Heart left ventricle (tissue), 16 donors: ENCODE data around the gene LTA. TPM values are rescaled to one million over a fixed set of nuclear protein-coding genes. Genes with fewer than 3 reads are reported as not detected.

Experiments used
- ATAC-seq, 4 donors: fragments of 200-7000 bp; cut with Tn5 transposase; one replicate each; pipeline ENCODE4 v1.9.1; 2020 to 2022; ENCODE audit warnings: moderate library complexity in 4 of 4, mild to moderate bottlenecking in 3 of 4, moderate number of reproducible peaks in 1 of 4
- DNase-seq, 5 donors: peaks; one replicate each; pipeline ENCODE4 v3.0.0-alpha.2; 2020
- H3K27ac ChIP-seq, 12 donors: fragments of 200-600 bp; sonication (generic) in 4 of 12; one replicate each; pipeline versions ENCODE4 v1.5.0 to v1.8.0; 2016 to 2022; ENCODE audit warnings: mild to moderate bottlenecking in 2 of 12
- H3K27me3 ChIP-seq, 9 donors: fragments of 200-600 bp; sonication (generic) in 2 of 9; one replicate each; pipeline versions ENCODE4 v1.5.1 to v1.8.0; 2016 to 2022; ENCODE audit warnings: mild to moderate bottlenecking in 3 of 9
- H3K36me3 ChIP-seq, 9 donors: fragments of 200-600 bp; sonication (generic) in 2 of 9; one replicate each; pipeline versions ENCODE4 v1.5.0 to v1.8.0; 2018 to 2022; ENCODE audit warnings: mild to moderate bottlenecking in 2 of 9
- H3K4me1 ChIP-seq, 12 donors: fragments of 200-600 bp; sonication (generic) in 4 of 12; one replicate each; pipeline versions ENCODE4 v1.5.0 to v1.8.0; 2016 to 2022; ENCODE audit warnings: mild to moderate bottlenecking in 3 of 12
- H3K4me3 ChIP-seq, 12 donors: fragments of 200-600 bp; sonication (generic) in 4 of 12; one replicate each; pipeline versions ENCODE4 v1.5.0 to v1.8.0; 2017 to 2022; ENCODE audit warnings: mild to moderate bottlenecking in 9 of 12, moderate library complexity in 4 of 12
- H3K9me3 ChIP-seq, 12 donors: fragments of 200-600 bp; sonication (generic) in 4 of 12; one replicate each; pipeline versions ENCODE4 v1.5.0 to v1.8.0; 2016 to 2022; ENCODE audit warnings: mild to moderate bottlenecking in 1 of 12
- CTCF ChIP-seq, 12 donors: fragments of 200-600 bp; sonication (generic) in 4 of 12; IDR thresholded peaks; one replicate each; pipeline versions ENCODE4 v1.5.0 to v1.8.0; 2018 to 2022; ENCODE audit warnings: antibody characterized with exemption in 12 of 12, mild to moderate bottlenecking in 5 of 12
- POLR2A ChIP-seq, 2 donors: fragments of 450-650 bp; IDR thresholded peaks; one replicate each; pipeline ENCODE4 v1.6.1; 2017; ENCODE audit warnings: antibody characterized with exemption in 2 of 2, mild to moderate bottlenecking in 2 of 2, moderate library complexity in 2 of 2
- WGBS, 4 donors: extraction: QIAGEN DNeasy Blood & Tissue Kit in 2 of 4; methylation state at CpG; one replicate each; pipeline versions ENCODE4 v1.1.5 to v1.1.7; 2013 to 2018; 5-methylcytosine and 5-hydroxymethylcytosine counted together
- intact Hi-C, 10 donors: fragments of 100-400 bp; cut with DNase I; formaldehyde crosslinking; loops; one replicate each; pipeline versions ENCODE4 v1.11.1 to v1.14.2; 2022
- polyA plus RNA-seq, 2 donors: library from polyadenylated mRNA; stranded (reverse); fragments of 200-250 nt; gene quantifications; one replicate each; pipeline ENCODE4 v1.2.3, GENCODE V29; 2013
- total RNA-seq, 9 donors: library from RNA; depleted of rRNA in 2 of 9; stranded (reverse); fragments of >200 nt in 2 of 9; fragmentation: NEBNext Ultra II Directional in 3 of 9; extraction: Animal tissue kit (Norgen Biotek cat#: 25700) in 3 of 9; gene quantifications; one replicate each; pipeline versions ENCODE4 v1.1.0 to v1.2.4, GENCODE V29; 2016 to 2023
- donor health status: ischemic (EF 13 %, LVEDD 7.1; RV severe dilation, severe dysfunction).
- donor health status: healthy with polysubstance abuse.
- donor health status: DM: no; HTN: yes; CAD: no.
- donor health status: DM: no; HTN: no; CAD: no.
- donor health status: ischemic (EF 25% LVEDD 6.9; RV normal size, moderate dysfunction).
- donor health status: ischemic (EF 25% LVEDD 5.7; RV mildly dilated, moderate dysfunction).
- donor health status: healthy.
- donor health status: DM: yes; HTN: yes; CAD: no.
- donor health status: ischemic (EF 35%, LVEDD 5.7; RV mildly dilated, moderate dysfunction).
- donor health status: nonischemic (EF 11% LVEDD 7.7; RV severe dilation, severe dysfunction).
- donor health status: DM: yes; HTN: yes; CAD: no.
- donor health status: PGD.
- donor health status: ischemic (EF 29% LVEDD 5.4; RV normal size, mild dysfunction).
- donor health status: nonischemic (EF 23%, LVEDD 6.1; RV moderate dilation, normal function).

LTA gene
- total and polyA plus RNA-seq, 11 donors, result 0.07 to 0.64 (median 0.18) TPM; not detected in 8

DNA sequence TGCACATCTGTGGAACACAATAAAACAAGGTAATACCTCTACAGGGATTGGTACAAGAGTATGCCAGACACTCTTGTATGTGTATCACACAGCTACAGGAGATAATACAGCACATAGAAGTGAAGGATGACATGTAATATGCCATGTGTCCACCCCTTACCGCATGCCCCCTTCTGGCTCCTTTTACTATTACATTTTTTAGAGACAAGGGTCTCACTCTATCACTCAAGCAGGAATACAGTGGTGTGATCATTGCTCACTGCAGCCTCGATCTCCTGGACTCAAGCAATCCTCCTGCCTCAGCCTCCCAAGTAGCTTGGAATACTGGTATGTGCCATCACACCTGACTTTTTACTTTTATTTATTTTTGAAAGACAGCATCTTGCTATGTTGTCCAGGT lies 24.9 kb downstream of the LTA start:
- no peaks in the 10 kb centered on the region for H3K27me3 ChIP-seq
- no peaks in the 10 kb centered on the region for H3K36me3 ChIP-seq
- 20 to 33% (median 26%) methylated on average over 2 of the region's 2 CpGs for WGBS, 4 donors
- TF ChIP-seq CTCF (IDR thresholded peaks at IDR 0.05), result peak in 11 of 12 donors; percentile 15 to 50 (median 45)
- no peak for TF ChIP-seq POLR2A (IDR thresholded peaks at IDR 0.05)
- H3K4me3 ChIP-seq, result no peak overlapping the region
- intact Hi-C loops, result loop anchor here in 5 of 10 donors (2.0 to 10.0 kb wide), 4 partner anchors 14 to 105 kb away; partner anchors contain the start of genes MICB (in 2 of the 5) and LTB (in 1 of the 5)
- ATAC-seq (peak in 3 of 4 donors; percentile 53 to 63 (median 57)), DNase-seq (no peak)
- H3K9me3 ChIP-seq, result no peaks in the 10 kb centered on the region
- H3K27ac ChIP-seq, result no peak overlapping the region
- H3K4me1 ChIP-seq, result peaks cover 0 to 13% (median 0%) of the 10 kb centered on the region in 12 donors

- no peak for ATAC-seq
- Histone ChIP-seq H3K27me3 (no peaks in the 10 kb centered on the region), H3K36me3 (no peaks in the 10 kb centered on the region), H3K9me3 (no peaks in the 10 kb centered on the region), H3K4me3 (no peak overlapping the region), H3K27ac (no peak overlapping the region), H3K4me1 (peaks cover 0 to 8% (median 0%) of the 10 kb centered on the region in 12 donors)
- intact Hi-C loops, result loop anchor here in 1 of 10 donors (10.0 kb wide), 1 partner anchor 113 kb away; the partner anchor contains the start of gene MICB
- no peak for DNase-seq
- WGBS, 4 donors, result 90 to 100% (median 93%) methylated on average over 1 of the region's 1 CpG
- TF ChIP-seq POLR2A (IDR thresholded peaks at IDR 0.05) (no peak), CTCF (IDR thresholded peaks at IDR 0.05) (no peak)
Observed at GRCh38 chr6:31607317-31607716, 35.2 kb downstream of the LTA start.

DNA sequence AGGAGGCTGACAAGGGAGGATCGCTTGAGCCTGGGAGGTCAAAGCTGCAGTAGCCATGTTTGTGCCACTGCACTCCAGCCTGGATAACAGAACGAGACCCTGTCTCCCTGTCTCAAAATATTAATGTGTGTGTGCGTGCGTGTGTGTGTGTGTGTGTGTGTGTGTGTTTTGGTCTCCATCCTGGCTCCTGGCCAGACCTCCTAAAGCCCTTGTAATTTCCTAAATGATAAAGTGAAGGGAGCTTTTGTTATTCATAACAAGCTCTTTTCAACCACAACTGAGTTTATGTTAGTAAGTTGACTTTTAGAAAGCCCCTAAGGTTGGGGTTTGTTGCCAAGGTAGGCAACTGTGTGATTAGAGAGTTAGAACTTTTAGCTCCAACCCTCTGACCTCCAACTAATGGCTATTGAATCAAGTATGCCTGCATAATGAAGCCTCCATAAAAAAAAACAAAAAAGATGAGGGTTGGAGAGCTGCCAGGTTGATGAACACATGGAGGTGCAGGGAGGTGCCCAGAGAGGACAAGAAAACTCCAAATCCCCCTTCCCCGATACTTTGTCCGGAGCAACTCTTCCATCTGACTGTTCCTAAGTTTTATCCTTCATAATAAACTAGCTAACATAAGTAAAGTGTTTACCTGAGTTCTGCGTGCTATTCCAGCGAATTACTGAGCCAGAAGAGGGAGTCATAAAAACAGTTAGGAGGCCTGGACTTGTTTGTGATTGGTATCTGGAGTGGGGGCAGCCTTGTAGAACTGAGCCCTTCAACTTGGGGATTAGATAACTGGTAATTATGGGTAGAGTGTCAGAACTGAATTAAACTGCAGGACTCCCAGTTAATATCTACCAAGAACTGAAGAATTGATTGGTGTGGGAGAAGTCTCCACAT lies 37.7 kb downstream of the LTA start:
- ATAC-seq (no peak), DNase-seq (no peak)
- H3K9me3 ChIP-seq, result no peaks in the 10 kb centered on the region
- TF ChIP-seq POLR2A (IDR thresholded peaks at IDR 0.05), result no peak
- TF ChIP-seq CTCF (IDR thresholded peaks at IDR 0.05), result no peak
- no peaks in the 10 kb centered on the region for H3K36me3 ChIP-seq
- H3K4me1 ChIP-seq, result peaks cover 0 to 18% (median 0%) of the 10 kb centered on the region in 12 donors
- H3K4me3 ChIP-seq, result no peak overlapping the region
- 70 to 76% (median 75%) methylated on average over 8 of the region's 8 CpGs for WGBS, 4 donors
- H3K27me3 ChIP-seq, result no peaks in the 10 kb centered on the region
- intact Hi-C loops, result loop anchor here in 1 of 10 donors (10.0 kb wide), 1 partner anchor 115 kb away; the partner anchor contains the start of gene MICB
- no peak overlapping the region for H3K27ac ChIP-seq

GRCh38 chr6:31610968-31611367 lies 38.9 kb downstream of the LTA start:
- Histone ChIP-seq H3K27ac (no peak overlapping the region), H3K9me3 (no peaks in the 10 kb centered on the region), H3K4me3 (no peak overlapping the region), H3K36me3 (no peaks in the 10 kb centered on the region), H3K4me1 (peaks cover 0 to 18% (median 0%) of the 10 kb centered on the region in 12 donors), H3K27me3 (no peaks in the 10 kb centered on the region)
- intact Hi-C loops, result no loop called here
- no peak for TF ChIP-seq CTCF (IDR thresholded peaks at IDR 0.05)
- TF ChIP-seq POLR2A (IDR thresholded peaks at IDR 0.05), result no peak
- ATAC-seq (no peak), DNase-seq (no peak)
- 67 to 85% (median 71%) methylated on average over 4 of the region's 4 CpGs for WGBS, 4 donors
